Glutamatergic neuron (in vitro differentiated cells): Measurements from ENCODE around the gene MAP3K2. TPM values are rescaled to one million over a fixed set of nuclear protein-coding genes. Genes with fewer than 3 reads are reported as not detected.

Experiments
- DNase-seq: peaks from one replicate; pipeline ENCODE4 v3.0.0; 2022
- H3K27ac Mint-ChIP-seq: one replicate; pipeline ENCODE4 v1.8.0; 2020; ENCODE audit warnings: mild to moderate bottlenecking, mixed read lengths, inconsistent platforms; ENCODE audit not compliant: unreplicated experiment
- H3K27me3 Mint-ChIP-seq: one replicate; pipeline ENCODE4 v1.8.0; 2020; ENCODE audit warnings: mild to moderate bottlenecking, moderate library complexity, mixed read lengths, inconsistent platforms; ENCODE audit not compliant: unreplicated experiment
- H3K36me3 Mint-ChIP-seq: one replicate; pipeline ENCODE4 v1.8.0; 2020; ENCODE audit warnings: mild to moderate bottlenecking, mixed read lengths, inconsistent platforms; ENCODE audit not compliant: unreplicated experiment
- H3K4me1 Mint-ChIP-seq: one replicate; pipeline ENCODE4 v1.8.0; 2020; ENCODE audit warnings: mild to moderate bottlenecking, low read depth, mixed read lengths, inconsistent platforms; ENCODE audit not compliant: unreplicated experiment
- H3K4me3 Mint-ChIP-seq: one replicate; pipeline ENCODE4 v1.8.0; 2020; ENCODE audit warnings: mild to moderate bottlenecking, mixed read lengths, inconsistent platforms; ENCODE audit not compliant: unreplicated experiment
- H3K9me3 Mint-ChIP-seq: one replicate; pipeline ENCODE4 v1.8.0; 2020; ENCODE audit warnings: mild to moderate bottlenecking, moderate library complexity, mixed read lengths, inconsistent platforms; ENCODE audit not compliant: unreplicated experiment
- CTCF ChIP-seq: fragments of 200-600 bp; sonication (generic); IDR thresholded peaks from one replicate; pipeline ENCODE4 v1.5.0; 2021; ENCODE audit not compliant: partially characterized antibody, unreplicated experiment
- total RNA-seq: library from RNA; stranded (reverse); fragmentation: NEBNext Ultra II Directional; extraction: Animal tissue kit (Norgen Biotek cat#: 25700); gene quantifications from one replicate; pipeline ENCODE4 v1.2.1, GENCODE V29; 2021; ENCODE audit not compliant: unreplicated experiment

Gene MAP3K2
- total RNA-seq, 1 donor from 2014 or later: 42.7 TPM

DNA sequence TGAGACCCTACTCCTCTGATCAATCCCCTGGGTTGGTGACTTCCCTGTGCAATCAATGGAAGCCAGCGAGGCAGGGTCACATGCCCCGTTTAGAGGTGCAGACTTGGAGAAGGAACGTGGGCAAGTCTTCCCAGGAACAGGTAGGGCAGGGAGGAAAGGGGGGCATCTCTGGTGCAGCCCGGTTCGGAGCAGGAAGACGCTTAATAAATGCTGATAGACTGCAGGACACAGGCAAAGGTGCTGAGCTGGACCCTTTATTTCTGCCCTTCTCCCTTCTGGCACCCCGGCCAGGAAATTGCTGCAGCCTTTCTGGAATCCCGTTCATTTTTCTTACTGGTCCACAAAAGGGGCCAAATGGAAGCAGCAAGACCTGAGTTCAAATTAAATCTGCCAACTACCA is 29.6 kb upstream of the MAP3K2 start:
- Mint-ChIP-seq H3K9me3 (peaks cover 7% of the 10 kb centered on the region), H3K4me1 (peaks cover 2% of the 10 kb centered on the region), H3K27me3 (peaks cover 18% of the 10 kb centered on the region), H3K4me3 (no peak overlapping the region), H3K27ac (no peak overlapping the region), H3K36me3 (no peaks in the 10 kb centered on the region)
- TF ChIP-seq CTCF: no peak
- no peak for DNase-seq

DNA sequence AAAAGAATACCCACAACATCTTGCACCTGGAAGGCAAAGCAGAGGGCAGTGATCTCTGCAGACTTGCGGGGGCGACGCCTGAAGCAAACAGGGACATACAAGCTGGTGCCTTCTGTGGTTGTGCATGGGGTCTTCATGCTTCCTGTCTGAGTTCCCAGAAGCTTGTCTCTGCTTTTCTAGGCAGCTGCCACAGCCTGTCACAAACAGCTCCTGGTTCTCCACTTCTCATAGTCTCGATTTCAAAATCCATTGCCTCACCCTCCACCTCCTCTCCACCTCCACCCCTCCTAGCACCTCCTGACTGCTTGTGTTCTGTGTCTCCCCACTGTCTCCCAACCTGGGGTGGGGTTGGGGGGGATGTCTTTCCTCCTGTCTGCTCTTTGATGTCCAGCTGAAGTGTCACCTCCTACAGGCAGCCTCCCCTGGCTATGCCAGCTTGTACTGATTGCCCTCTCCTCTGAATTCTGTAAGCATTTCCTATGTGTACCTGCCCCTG is 28.8 kb upstream of the MAP3K2 start:
- no peak for TF ChIP-seq CTCF
- Mint-ChIP-seq H3K36me3 (no peaks in the 10 kb centered on the region), H3K9me3 (peaks cover 7% of the 10 kb centered on the region), H3K4me1 (peaks cover 5% of the 10 kb centered on the region), H3K27ac (no peak overlapping the region), H3K4me3 (peak overlapping the region; percentile 57), H3K27me3 (peaks cover 15% of the 10 kb centered on the region)
- DNase-seq: no peak

GRCh38 chr2:127415593-127416505 is 28.1 kb upstream of the MAP3K2 start:
- peak overlapping the region; percentile 42 for H3K4me3 Mint-ChIP-seq
- peaks cover 15% of the 10 kb centered on the region for H3K27me3 Mint-ChIP-seq
- peak; percentile 80 for DNase-seq
- no peaks in the 10 kb centered on the region for H3K36me3 Mint-ChIP-seq
- H3K9me3 Mint-ChIP-seq: peaks cover 7% of the 10 kb centered on the region
- peaks cover 5% of the 10 kb centered on the region for H3K4me1 Mint-ChIP-seq
- TF ChIP-seq CTCF: peak; percentile 72
- no peak overlapping the region for H3K27ac Mint-ChIP-seq

GRCh38 chr2:127414638-127415592 is 27.1 kb upstream of the MAP3K2 start:
- no peak for DNase-seq
- H3K4me1 Mint-ChIP-seq: peaks cover 5% of the 10 kb centered on the region
- H3K9me3 Mint-ChIP-seq: peaks cover 7% of the 10 kb centered on the region
- no peak overlapping the region for H3K27ac Mint-ChIP-seq
- H3K4me3 Mint-ChIP-seq: no peak overlapping the region
- H3K27me3 Mint-ChIP-seq: peaks cover 10% of the 10 kb centered on the region
- no peaks in the 10 kb centered on the region for H3K36me3 Mint-ChIP-seq
- TF ChIP-seq CTCF: no peak
